Right hindlimb (tissue), 1 donor: ENCODE data around the gene CALB2.
"Not testable (repeated sequence)": the region's sequence is repeated elsewhere in the genome, so short reads cannot be mapped to it uniquely, and the experiment has no call there.

Experiments used
- DNase-seq: peaks from one replicate; pipeline ENCODE4 v3.0.0-alpha.2; 2018

CALB2 gene

DNA sequence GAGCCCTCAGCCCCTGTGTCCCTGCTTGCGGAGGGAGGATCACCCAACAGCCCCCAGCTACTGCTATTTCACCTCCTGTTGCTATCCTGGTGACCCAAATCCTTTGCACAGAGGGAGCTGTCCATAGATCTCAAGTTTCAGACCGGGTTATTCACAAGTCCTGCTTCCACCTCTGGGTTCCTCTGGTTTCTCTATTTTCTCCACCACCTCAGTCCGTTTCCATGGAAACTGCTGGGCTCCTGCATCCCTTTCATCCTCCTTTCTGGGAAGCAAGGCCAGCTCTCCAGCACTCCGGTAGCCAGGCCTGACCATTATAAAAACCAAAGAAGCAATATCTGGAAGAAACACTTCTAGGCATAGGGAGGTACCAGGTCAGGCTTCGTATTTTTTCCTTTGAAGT is 4.8 kb upstream of the CALB2 start:
- DNase-seq, result no peak

DNA sequence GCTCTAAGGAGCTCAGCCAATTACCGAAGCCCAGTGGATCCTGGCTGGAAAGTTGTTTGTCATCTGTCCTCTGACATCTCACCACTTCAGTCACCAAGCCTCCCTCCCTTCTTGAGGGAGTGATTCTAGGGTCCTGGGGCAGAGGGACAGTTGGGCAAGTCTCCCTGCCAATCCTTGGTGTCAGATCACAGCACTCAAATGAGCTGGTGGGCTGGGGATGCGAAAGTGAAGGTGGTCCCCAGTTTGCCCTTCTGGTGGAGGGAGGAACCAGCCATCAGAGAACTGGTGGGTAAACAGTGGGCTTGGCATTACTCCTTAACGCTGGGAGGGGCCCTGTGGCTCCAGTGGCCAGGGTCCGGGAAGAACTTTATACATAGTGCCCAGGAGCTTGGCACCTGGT is 4.4 kb upstream of the CALB2 start:
- DNase-seq, result no peak

DNA sequence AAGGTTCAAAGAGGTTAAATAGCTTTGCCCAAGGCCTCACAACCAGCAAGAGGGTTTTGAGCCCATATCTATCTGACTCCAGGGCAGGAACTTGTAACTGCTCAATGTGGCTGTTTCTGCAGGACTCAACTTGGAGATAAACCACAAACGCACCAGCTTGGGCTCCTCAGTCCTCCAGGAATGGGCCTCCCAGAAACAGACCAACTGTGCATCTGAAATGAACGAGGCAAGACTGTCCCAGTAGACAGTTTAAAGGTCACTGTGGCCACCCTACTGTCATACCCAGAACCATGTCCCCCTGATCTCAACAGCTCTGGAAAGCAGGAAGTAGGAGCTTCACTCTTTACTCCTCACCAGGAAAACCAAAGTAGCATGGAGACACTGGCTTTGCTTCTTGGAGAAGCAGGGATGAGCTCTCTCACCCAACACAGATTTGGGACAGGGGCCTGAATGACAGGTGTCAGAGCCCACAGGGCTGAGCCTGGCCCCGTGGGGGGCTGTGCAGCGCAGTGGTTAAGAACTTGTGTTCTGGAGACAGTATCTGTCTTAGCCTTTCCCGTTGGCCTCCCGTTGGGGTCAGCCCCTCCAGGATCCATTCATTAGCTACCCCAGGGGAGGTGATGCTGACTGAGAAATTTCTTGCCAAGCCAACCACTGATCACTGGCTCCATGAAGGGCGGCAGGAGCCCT is 2.3 kb upstream of the CALB2 start:
- no peak for DNase-seq

DNA sequence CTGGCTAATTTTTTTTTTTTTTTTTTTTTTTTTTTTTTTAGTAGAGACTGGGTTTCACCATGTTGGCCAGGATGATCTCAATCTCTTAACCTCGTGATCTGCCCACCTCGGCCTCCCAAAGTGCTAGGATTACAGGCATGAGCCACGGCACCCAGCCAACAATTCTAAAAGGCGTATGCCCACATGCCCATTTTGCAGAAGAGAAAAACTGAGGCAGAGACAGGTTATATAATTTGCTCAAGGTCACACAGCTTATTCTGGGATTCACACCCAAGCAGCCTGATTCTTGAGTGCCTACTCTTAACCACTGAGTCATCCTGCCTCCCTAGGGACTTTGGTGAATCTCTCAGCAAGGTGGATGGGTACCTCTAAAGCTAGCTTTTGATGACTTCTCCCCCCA is 1.6 kb upstream of the CALB2 start:
- not testable (repeated sequence) for DNase-seq

DNA sequence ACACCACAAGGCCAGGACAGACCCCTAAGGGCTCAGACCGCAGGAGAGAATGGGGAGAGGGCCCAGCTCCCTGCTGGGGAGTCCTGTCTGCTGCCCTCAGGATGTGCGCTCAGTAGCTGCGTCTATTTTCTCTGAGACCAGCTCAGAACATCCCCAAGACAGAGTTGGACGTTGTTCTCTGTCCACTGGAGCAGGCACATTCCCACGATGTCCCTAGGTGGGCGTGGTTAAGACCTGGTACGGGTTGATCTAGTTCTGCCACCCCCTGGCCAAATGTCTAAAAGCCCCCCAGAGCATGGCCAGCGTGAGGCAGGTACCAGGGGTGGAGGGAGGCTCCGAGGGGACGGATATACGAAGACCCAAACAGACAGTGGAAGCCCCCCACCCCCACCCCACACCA is 842 bp upstream of the CALB2 start:
- no peak for DNase-seq

DNA sequence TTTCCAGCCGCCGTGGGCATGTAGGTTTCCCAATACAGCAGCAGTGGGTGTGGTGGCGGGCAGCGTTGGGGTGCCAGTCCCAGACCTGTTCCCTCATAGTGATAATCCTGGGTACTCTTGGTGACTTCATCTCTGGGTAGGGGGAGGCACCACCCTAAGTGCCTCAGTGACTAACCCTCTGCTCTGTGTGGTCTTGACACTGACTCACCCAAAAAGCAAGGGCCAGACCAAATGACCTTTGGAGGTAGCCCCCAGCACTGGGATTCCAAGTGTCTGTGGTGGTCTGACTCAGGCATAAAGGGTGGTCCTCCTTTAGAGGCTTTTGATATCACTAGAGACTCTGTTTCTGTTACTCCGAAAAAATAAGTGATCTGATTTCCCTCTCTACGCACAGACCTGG is 908 bp downstream of the CALB2 start:
- no peak for DNase-seq

DNA sequence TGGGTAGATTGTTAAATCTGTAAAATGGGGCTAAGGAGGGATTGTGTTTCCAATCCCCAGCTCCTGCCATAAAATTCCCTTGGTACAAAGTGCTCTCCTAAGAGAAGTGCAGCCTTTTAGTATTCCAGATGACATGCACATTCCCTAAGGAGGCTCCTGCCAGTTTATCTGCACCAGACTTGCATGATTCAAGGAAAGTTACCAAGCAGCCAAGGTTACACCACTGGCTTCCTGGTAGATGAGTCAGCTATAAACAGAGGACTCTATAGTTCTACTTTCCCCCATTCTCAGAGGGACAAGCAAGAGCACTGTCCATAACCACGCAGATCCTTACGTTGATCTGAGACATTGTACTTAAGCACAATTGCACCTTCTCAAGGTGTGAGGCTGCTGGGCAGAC is 1.9 kb downstream of the CALB2 start:
- no peak for DNase-seq

DNA sequence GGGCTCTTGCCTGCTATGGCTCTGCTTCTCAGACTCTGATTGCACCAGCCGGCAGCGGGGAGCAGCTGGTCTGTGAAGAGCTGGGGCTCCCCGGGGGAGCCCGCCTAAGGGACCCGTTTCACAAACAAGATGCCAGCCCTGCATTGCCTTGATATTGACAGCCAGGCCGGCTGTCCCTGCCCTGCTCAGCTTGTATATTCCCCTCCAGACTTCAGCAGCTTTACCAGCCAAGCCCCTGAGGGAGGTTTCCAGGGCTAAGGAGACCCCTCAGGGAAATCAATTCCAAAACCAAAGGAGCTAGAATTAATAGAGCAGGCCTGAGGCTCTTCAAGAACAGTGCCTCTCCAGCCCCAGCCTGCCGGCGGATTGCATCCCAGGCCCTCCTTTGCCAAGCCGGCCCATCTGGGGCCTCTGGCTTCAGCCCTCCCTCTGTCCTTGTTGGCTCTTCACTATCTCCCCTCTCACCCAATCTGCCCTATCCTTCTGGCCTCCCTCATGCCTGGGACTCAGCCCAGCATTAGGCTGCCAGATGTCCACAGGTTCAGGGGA is 5.7 kb downstream of the CALB2 start:
- DNase-seq, result no peak

DNA sequence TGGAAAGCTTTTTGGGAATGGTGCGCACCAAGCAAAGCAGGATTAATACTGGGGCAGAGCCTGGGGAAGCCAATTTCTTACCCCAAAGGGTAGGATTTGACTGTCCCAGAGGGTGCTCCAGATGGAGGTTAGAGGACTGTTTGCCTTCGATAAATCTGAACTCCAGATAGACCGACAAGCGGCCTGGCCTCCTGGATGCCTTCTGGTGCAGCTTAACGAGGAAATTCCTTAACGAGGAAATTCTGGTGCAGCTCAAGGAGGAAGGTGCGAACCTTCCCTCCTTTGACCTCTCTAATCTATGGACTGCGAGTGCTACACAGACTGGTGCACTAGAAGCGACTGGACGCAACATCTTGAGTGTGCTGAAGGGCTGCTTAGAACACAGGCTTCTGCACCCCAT is 6.5 kb downstream of the CALB2 start:
- DNase-seq, result no peak

DNA sequence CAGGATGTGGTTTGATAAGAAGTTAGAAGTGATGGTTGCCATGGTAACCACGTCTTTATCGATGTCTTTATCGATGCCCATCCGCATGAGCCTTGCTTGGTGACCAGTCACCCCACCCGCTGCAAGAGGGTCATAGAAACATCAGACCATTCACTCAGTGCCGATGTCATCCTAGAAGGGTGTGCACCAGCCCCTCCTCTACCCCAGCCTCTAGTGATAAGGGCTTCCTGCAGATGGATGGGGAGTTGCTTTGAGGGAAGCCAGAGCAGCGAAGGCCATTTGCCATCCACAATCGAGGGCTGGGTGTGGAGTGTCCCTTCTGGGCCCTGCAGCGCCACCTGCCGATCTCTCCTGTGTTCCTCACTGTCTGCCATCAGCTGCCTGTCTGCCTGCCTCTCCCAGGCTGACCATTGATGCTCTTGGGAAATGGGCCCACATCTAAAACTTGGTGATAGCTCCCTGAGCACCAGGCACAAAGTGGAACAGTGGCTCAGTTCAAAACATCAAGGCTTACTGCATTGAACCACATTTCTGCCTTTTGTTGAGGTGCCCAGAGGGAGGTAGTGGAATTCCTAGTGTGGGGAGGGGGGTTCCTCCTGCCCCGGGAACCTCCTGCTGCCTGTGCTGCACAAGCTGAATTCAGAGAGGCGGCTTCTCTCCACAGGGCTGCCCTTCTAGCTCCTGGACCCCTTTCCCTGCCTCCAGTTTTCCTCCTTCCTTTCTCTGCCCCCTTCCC is 8.9 kb downstream of the CALB2 start:
- no peak for DNase-seq

DNA sequence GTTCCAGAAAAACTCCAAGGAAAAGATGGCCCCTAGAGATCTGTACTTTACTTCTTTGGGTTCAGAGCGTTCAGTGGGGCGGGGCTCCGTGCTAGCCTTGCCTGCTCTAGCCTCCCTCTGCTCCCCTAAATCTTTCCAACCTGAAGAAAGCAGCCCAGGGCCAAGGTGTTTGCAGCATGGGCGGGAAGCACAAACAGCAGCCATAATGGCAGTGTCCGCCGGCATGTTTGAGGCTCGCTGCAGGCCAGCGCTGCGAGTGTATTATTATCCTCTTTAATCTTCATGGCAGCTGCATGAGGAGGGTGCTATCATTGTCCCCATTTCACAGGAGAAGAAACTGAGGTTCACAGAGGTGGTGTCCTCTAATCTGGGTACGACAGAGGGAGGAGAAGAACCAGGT is 10.4 kb downstream of the CALB2 start:
- no peak for DNase-seq

DNA sequence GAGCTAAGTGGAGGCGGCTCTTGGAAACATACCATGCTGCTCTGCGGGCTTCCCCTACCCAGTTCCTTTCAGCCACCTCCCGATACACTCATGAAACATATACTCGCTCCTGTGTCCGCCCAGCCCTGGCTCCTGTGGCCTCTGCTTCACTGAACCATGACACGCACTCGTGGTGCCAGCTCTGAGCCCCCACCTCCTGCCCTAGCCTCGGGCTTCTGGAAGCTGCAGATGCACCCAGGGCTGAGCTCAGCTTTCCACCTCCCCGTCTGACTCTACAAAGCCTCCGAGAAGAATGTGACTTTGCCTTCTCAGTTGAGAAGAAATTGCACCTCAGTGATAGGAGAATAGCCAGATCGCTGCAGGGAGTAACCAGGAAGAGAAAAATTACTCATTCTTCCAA is 11.0 kb downstream of the CALB2 start:
- no peak for DNase-seq

DNA sequence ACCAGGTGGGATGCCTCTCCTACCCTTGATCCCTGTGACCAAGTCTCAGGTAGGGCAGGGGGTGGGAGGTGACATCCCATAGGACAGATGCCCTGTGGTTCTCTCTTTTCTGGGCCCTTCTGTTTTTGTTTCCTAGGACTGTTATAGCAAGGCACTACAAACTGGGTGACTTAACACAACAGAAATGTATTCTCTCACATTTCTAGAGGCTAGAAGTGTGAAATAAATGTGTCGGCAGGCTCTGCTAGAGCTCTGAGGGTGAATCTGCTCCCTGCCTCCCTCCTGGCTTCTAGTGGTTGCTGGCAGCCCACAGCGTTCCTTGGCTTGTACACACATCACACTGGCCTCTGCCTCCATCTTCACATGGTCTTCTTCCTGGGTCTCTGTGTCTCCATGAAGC is 12.7 kb downstream of the CALB2 start:
- no peak for DNase-seq

DNA sequence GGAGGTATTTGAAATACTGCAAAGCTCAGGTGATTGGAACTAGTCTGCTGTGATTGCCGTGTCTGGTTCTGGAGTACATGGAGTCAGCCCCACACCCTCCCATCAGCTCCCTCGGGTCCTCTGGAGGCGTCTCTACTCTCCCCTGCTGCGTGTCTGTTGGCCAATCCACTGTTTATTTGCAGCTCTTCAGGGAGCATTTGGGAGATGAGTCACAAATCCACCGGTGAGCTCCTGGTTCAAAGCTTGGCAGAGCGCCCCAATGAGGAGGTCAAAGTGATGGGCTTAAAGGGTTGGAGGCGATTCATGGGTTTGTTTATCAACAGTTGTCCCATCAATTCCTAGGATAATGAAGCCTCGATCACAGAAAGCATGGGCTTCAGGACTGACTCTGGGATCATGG is 14.6 kb downstream of the CALB2 start:
- DNase-seq, result no peak

DNA sequence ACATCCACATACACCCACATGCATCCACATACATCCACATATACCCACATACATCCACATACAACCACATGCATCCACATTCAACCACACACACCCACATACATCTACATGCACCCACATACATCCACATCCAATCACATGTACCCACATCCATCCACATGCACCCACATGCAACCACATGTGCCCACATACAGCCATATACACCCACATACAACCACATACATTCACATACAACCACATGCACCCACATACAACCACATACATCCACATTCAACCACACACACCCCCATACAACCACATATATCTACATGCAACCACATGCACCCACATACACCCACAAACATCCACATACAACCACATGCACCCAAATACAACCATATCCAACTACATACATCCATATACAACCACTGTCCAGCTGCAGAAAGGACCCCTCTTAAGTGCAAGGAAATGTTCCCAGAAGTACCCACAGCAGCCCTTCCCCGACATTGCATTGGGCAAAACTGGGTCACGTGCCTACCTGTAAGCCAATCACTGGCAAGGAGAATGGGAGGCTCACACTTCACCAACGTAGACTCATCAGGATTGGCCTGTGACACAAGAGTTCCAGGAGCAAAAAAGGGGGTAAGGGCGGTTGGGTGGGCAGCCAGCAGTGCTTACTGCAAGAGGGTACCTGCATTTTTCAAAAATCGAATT is 18.1 kb downstream of the CALB2 start:
- no peak for DNase-seq

DNA sequence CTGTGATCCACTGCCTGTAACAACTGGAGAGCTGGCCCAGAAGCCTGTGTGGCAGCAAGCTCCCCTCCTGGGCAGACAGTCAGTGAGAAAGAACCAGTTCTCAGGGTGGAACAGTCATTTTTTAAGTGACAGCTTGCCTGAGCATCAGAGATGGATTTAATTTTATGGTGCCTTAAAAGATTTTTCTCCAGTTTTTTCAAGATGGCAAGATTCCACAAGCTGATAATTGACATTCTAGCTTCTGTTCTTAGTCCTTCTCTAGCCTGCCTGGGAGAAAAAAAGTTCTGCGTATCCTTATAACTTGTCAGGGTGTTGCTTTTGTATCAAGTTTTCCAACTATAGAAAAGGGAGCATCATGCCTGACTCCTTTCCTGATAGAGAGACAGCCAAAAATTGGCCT is 21.2 kb downstream of the CALB2 start:
- DNase-seq, result no peak

DNA sequence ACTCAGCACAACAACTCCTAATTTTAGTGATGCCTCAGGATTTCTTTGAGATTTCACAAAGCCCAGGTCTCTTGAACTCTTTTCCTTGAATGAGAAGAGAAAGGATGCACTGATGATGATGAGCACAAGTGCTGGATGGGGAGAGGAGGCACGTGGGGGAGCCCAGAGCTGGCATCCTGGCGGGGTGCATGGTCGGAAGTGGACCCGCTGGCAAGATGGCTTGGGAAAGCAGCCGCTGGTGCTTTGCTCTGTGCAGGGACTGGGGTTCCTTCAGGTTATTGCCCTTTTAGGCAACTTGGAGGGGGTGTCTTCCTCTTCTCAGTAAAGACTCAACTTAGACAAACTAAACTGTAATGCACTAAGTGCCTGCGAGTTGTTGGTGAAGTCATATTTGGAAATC is 22.3 kb downstream of the CALB2 start:
- DNase-seq, result no peak

DNA sequence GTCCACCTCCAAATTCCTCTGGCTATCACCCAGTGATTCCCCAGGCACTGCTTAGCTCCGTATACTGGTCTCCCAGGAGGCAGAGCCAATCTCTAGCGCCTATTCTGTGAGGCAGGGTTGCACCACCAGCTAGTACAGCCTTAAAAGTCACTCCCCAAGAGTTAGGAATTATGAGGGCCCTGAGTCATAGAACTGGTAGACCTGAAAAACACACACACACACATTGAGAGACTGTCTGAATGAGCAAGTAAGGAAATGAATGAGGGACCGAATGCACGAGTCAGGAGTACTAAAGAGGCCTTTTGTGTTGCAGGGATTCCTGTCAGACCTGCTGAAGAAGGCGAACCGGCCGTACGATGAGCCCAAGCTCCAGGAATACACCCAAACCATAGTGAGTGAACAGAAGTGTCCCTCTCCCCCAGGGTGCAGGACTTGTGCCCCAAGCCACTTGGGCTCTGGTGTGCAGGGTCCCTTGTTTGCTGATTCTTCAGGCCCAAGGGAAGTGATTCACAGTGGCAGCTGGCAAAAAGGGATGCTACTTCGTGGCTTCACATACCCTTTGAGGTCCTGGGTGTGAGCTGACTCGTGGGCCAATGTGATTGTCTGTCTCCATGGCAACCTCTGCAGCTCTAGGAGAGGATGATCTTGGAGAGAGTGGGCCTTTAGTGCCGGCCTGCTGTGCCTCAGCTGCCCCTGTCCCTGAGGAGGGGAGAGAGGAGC is 24.7 kb downstream of the CALB2 start:
- DNase-seq, result no peak

DNA sequence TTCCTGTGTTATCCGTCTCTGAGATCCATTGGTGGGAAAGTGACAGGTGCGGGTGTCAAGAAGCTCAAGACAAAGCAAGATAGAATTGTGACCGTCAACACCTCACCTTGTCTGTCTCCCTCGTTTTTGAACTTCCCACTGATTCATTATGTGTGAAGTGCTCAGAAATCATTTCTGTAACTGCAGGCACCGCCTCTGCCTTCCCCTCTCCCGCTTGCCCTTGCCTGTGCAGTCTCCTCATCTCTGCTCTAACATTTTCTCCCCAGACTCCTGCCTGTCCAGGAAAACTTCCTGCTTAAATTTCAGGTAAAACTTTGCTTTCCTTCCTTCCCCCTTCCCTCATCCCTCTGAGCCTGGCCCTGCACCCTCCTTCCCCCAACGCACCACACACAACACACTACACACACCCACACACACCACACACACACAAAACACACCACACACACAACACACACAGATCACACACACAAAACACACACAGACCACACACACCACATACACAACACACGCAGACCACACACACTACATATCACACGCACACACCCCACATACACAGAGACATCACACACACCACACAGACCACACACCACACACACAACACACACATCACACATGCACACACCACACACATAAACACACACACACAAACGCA is 25.7 kb downstream of the CALB2 start:
- no peak for DNase-seq

DNA sequence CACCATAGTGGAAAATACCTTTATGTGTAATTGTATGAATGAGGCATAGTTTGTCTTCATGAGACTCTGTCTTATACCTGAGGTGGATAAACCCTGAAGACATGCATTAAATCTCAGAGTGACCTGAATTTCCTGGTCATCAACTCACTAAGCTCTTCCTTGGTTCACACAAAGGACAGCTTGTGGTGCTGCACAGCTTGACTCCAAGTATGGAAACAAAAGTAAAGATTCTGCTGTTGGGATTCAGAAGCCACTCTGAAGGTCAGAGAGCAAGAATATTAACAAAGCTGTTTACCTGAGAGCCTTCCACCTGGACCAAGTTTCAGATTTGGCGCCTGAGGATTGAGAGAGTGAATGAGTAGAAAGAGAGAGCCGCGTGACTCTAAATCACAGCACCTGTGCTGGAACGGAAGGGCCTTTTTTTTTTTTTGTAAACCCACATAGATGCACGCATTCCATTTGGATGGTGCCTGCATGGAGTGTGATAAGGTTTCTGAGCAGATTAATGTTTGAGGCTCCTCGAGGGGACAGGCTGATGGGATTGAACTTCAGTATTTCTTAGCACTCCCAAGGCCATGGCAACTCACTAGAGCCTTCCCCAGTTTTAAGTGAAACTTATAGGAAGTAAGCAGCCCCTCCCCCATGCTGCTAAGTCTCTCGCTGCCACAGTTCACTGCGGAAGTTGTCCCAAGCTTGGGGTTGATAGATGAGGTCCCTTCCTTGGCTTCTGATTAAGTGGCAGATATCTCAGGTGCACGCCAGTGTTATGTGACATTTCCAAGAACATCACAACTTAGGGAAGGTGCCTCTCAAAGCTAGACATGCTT is 28.7 kb downstream of the CALB2 start:
- DNase-seq, result no peak

DNA sequence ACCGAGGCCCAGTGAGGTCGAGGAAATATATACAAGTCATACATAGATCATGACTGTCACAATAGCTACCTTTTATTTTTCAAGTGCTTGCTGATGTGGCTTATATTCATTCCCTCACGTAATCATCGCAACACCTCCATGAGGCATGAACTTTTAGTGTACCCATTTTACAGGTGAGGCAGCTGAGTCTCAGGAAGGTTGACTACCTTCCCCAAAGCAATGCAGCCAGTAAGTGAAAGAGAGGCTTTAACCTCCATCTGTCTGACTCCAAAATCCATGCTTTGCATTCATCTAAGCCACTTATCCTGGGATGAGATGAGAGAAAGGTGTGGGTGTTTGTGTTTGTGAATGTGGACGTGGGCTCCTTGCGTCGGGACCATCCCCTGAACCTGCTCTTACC is 30.8 kb downstream of the CALB2 start:
- no peak for DNase-seq

DNA sequence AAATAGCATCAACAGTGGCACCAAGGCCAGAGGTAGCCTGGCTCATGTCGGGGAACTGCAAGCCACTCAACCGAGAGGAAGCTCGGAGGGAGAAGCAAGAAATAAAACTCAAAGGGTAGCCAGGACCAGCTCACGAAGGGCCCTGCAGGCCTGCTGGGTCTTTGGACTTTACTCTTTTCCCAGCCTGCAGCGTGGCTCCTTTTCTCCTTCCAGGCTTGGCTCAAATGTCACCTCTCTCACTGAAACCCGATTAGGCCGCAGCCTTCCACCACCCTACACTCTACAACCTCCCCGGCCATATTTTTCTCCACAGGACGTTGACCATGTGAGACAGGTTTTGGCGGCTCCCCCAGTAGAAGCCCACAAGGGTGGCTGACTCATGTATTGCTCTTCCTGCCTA is 38.1 kb downstream of the CALB2 start:
- no peak for DNase-seq
